Hepatocyte (in vitro differentiated cells): Measurements from ENCODE around the gene UBL4A. TPM values are rescaled to one million over a fixed set of nuclear protein-coding genes. Genes with fewer than 3 reads are reported as not detected.
A peak's percentile ranks its signal among the peaks of the same experiment; 100 is the strongest.

ENCODE experiments used
- DNase-seq: peaks from one replicate; pipeline ENCODE4 v3.0.0-alpha.2; 2016; ENCODE audit warnings: low spot score
- H2AFZ ChIP-seq: fragments of 200-600 bp; sonication (generic); 2 replicates; pipeline ENCODE4 v1.6.0; 2016; ENCODE audit warnings: antibody characterized with exemption, mild to moderate bottlenecking
- H3K27ac ChIP-seq: fragments of 200-600 bp; sonication (generic); 2 replicates; pipeline ENCODE4 v1.5.1; 2016; ENCODE audit warnings: mild to moderate bottlenecking
- H3K27me3 ChIP-seq: fragments of 200-600 bp; sonication (generic); 2 replicates; pipeline ENCODE4 v1.6.1; 2016
- H3K36me3 ChIP-seq: fragments of 200-600 bp; sonication (generic); replicated peaks from 2 replicates; pipeline ENCODE4 v1.5.1; 2016; ENCODE audit warnings: low read depth; ENCODE audit not compliant: insufficient read depth
- H3K4me1 ChIP-seq: fragments of 200-600 bp; sonication (generic); 2 replicates; pipeline ENCODE4 v1.5.1; 2016; ENCODE audit warnings: mild to moderate bottlenecking, moderate library complexity; ENCODE audit not compliant: insufficient read depth
- H3K4me2 ChIP-seq: fragments of 200-600 bp; sonication (generic); 2 replicates; pipeline ENCODE4 v1.6.0; 2016
- H3K4me3 ChIP-seq: fragments of 200-600 bp; sonication (generic); 2 replicates; pipeline ENCODE4 v1.5.1; 2016; ENCODE audit warnings: mild to moderate bottlenecking
- H3K79me2 ChIP-seq: fragments of 200-600 bp; sonication (generic); 2 replicates; pipeline ENCODE4 v1.6.0; 2017; ENCODE audit warnings: mild to moderate bottlenecking
- H3K9me2 ChIP-seq: fragments of 200-600 bp; sonication (generic); replicated peaks from 2 replicates; pipeline ENCODE4 v1.6.0; 2017; ENCODE audit warnings: mild to moderate bottlenecking; ENCODE audit not compliant: insufficient read depth
- H3K9me3 ChIP-seq: fragments of 200-600 bp; sonication (generic); 2 replicates; pipeline ENCODE4 v1.5.1; 2016; ENCODE audit warnings: low read depth, mild to moderate bottlenecking
- H4K20me1 ChIP-seq: fragments of 200-600 bp; sonication (generic); 2 replicates; pipeline ENCODE4 v1.6.0; 2016; ENCODE audit warnings: mild to moderate bottlenecking; ENCODE audit not compliant: insufficient read depth, poor library complexity, severe bottlenecking
- CTCF ChIP-seq: fragments of 200-600 bp; sonication (generic); IDR thresholded peaks from 2 replicates; pipeline ENCODE4 v1.5.1; 2016; ENCODE audit warnings: antibody characterized with exemption, mild to moderate bottlenecking; ENCODE audit not compliant: poor library complexity
- EZH2 ChIP-seq: fragments of 200-600 bp; sonication (generic); IDR thresholded peaks from 2 replicates; pipeline ENCODE4 v1.6.1; 2016; ENCODE audit warnings: antibody characterized with exemption, mild to moderate bottlenecking, borderline replicate concordance
- EZH2phosphoT487 ChIP-seq: fragments of 200-600 bp; sonication (generic); IDR thresholded peaks from one replicate; pipeline ENCODE4 v1.6.1; 2018; ENCODE audit warnings: antibody characterized with exemption, mild to moderate bottlenecking, low read depth, moderate library complexity; ENCODE audit not compliant: unreplicated experiment, severe bottlenecking
- WGBS: methylation state at CpG from one replicate; pipeline ENCODE4 v1.1.6; 2016; ENCODE audit warnings: low lambda C conversion rate; ENCODE audit errors: missing lambda C conversion rate; 5-methylcytosine and 5-hydroxymethylcytosine counted together
- polyA plus RNA-seq: library from polyadenylated mRNA; unstranded; fragments of >200 nt; fragmentation: Nextera tagmentation; extraction: Ambion mirVana; gene quantifications from 2 replicates; pipeline ENCODE4 v1.2.1, GENCODE V29; 2016
- total RNA-seq: library from RNA; depleted of rRNA; stranded (reverse); fragments of >200 nt; gene quantifications from 2 replicates; pipeline ENCODE4 v1.2.3, GENCODE V29; 2014

Gene UBL4A
- total RNA-seq (25.0 and 26.7 TPM in 2 replicates), polyA plus RNA-seq (29.9 and 34.0 TPM in 2 replicates)

GRCh38 chrX:154486396-154487207 is at the start of gene UBL4A:
Gene UBL4A, minus strand, starts transcription at chrX:154486615. Its CDS starts 31 bp downstream, at chrX:154486584.
- Histone ChIP-seq H3K9me3 (no peaks in the 10 kb centered on the region), H3K4me2 (peak within 1 kb of the TSS; percentile 80), H3K9me2 (no peaks in the 10 kb centered on the region), H3K79me2 (peaks cover 5% of the 10 kb centered on the region), H3K4me3 (peak within 1 kb of the TSS; percentile 42), H3K4me1 (peaks cover 2% of the 10 kb centered on the region), H3K27me3 (no peaks in the 10 kb centered on the region), H3K36me3 (no peaks in the 10 kb centered on the region), H2AFZ (no peak within 1 kb of the TSS), H3K27ac (peak within 1 kb of the TSS; percentile 86), H4K20me1 (no peaks in the 10 kb centered on the region)
- DNase-seq: peak; percentile 83
- 32% methylated on average over 16 of the region's 95 CpGs for WGBS
- TF ChIP-seq CTCF (no peak), EZH2phosphoT487 (no peak), EZH2 (no peak)

DNA sequence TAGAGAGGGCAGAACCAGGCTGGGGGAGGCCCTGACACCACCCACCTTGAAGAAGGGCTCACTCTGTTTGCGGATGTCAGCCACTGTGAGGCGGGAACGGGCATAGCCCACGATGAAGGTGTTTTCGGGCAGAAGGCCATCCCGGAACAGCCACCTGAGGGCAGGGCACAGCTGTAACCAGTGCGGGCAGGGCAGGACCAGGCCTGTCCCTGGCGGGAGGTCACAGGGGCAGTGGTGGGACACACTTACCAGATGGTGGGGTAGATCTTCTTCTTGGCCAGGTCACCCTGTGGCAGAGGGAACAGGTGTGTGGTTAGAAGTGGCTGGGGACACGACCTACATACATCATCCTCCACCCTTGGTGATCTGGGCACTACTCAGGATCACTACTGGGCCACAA is 49.5 kb upstream of the UBL4A start:
- Histone ChIP-seq H3K4me3 (no peak overlapping the region), H3K27ac (no peak overlapping the region), H3K4me2 (no peak overlapping the region), H2AFZ (no peak overlapping the region), H3K4me1 (no peaks in the 10 kb centered on the region), H3K36me3 (no peaks in the 10 kb centered on the region), H3K9me2 (no peaks in the 10 kb centered on the region), H4K20me1 (no peaks in the 10 kb centered on the region), H3K27me3 (no peaks in the 10 kb centered on the region), H3K79me2 (no peaks in the 10 kb centered on the region), H3K9me3 (no peaks in the 10 kb centered on the region)
- TF ChIP-seq EZH2 (no peak), EZH2phosphoT487 (no peak), CTCF (no peak)
- DNase-seq: no peak
- 84% methylated on average over 9 of the region's 9 CpGs for WGBS

- H4K20me1 ChIP-seq: no peaks in the 10 kb centered on the region
- H3K27ac ChIP-seq: peak overlapping the region; percentile 40
- 50% methylated on average over 34 of the region's 34 CpGs for WGBS
These were observed 48.3 kb upstream of the UBL4A start for GRCh38 chrX:154534526-154535322.

More at GRCh38 chrX:154534526-154535322, 48.3 kb upstream of the UBL4A start:
- Histone ChIP-seq H3K4me3 (no peak overlapping the region), H3K4me2 (no peak overlapping the region), H3K9me2 (no peaks in the 10 kb centered on the region), H3K4me1 (no peaks in the 10 kb centered on the region), H3K27me3 (no peaks in the 10 kb centered on the region), H3K9me3 (no peaks in the 10 kb centered on the region), H3K36me3 (no peaks in the 10 kb centered on the region), H2AFZ (no peak overlapping the region), H3K79me2 (no peaks in the 10 kb centered on the region)
- peak; percentile 90 for DNase-seq
- TF ChIP-seq EZH2phosphoT487 (no peak), CTCF (peak; percentile 88)
